Cardiac muscle cell (in vitro differentiated cells and primary cell): Measurements from ENCODE around the gene PHLDB2. TPM values are rescaled to one million over a fixed set of nuclear protein-coding genes. Genes with fewer than 3 reads are reported as not detected.

Experiments
- DNase-seq, 2 donors: peaks; one replicate each; pipeline versions ENCODE4 v3.0.0 to v3.0.0-alpha.2; 2010 to 2017; ENCODE audit warnings: low read depth in 1 of 2, low spot score in 1 of 2
- H3K27ac ChIP-seq: fragments of 200-600 bp; sonication (generic); 2 replicates; pipeline ENCODE4 v1.5.1; 2016
- H3K27me3 ChIP-seq: fragments of 200-600 bp; sonication (generic); 2 replicates; pipeline ENCODE4 v1.6.0; 2016; ENCODE audit warnings: control low read depth
- H3K36me3 ChIP-seq: fragments of 200-600 bp; sonication (generic); 2 replicates; pipeline ENCODE4 v1.5.1; 2016; ENCODE audit warnings: control low read depth
- H3K4me1 ChIP-seq: fragments of 200-600 bp; sonication (generic); 2 replicates; pipeline ENCODE4 v1.8.1; 2017; ENCODE audit warnings: low read depth, mild to moderate bottlenecking, mixed run types
- H3K4me3 ChIP-seq: fragments of 200-600 bp; sonication (generic); 2 replicates; pipeline ENCODE4 v1.5.1; 2016; ENCODE audit warnings: mild to moderate bottlenecking
- H3K9me3 ChIP-seq: fragments of 200-600 bp; sonication (generic); 2 replicates; pipeline ENCODE4 v1.5.1; 2017; ENCODE audit warnings: low read depth, mild to moderate bottlenecking, control low read depth
- polyA plus RNA-seq: library from polyadenylated mRNA; unstranded; fragments of >200 nt; fragmentation: Nextera tagmentation; extraction: Ambion mirVana; gene quantifications from 2 replicates; pipeline ENCODE4 v1.2.1, GENCODE V29; 2016
- total RNA-seq: library from RNA; depleted of rRNA; stranded (reverse); fragments of >200 nt; gene quantifications from 2 replicates; pipeline ENCODE4 v1.2.3, GENCODE V29; 2016
- TF ChIP-seq, protein P1 (sequence below): IDR thresholded peaks from 2 replicates; pipeline ENCODE4 v1.5.1; 2012; ENCODE audit warnings: low read depth, mild to moderate bottlenecking, low read length

Gene PHLDB2
- total and polyA plus RNA-seq, 2 experiments from 2014 or later: 11.3 to 27.2 TPM

DNA sequence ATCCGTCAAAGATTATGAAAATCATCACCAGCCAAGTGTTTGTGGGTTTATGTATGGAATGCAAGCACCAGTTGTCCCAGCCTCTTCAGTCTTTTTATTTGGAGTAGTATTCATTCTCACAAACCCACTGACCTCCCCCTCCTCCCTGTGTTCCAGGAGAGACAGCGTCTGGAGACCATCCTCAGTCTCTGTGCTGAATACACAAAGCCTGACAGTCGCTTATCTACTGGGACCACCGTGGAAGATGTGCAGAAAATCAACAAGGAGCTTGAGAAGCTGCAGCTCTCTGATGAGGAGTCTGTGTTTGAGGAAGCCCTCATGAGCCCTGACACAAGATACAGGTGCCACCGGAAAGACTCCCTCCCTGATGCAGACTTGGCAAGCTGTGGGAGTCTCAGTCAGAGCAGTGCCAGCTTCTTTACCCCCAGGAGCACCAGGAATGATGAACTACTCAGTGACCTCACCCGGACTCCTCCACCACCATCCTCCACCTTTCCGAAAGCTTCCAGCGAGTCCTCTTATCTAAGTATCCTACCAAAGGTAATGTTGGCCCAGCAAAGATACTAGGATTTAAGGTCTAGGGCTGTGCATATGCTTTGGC is 54.2 kb downstream of the PHLDB2 start:
- no peaks in the 10 kb centered on the region for H3K36me3 ChIP-seq
- H3K27me3 ChIP-seq: no peaks in the 10 kb centered on the region
- no peaks in the 10 kb centered on the region for H3K9me3 ChIP-seq
- TF ChIP-seq, protein P1, sequence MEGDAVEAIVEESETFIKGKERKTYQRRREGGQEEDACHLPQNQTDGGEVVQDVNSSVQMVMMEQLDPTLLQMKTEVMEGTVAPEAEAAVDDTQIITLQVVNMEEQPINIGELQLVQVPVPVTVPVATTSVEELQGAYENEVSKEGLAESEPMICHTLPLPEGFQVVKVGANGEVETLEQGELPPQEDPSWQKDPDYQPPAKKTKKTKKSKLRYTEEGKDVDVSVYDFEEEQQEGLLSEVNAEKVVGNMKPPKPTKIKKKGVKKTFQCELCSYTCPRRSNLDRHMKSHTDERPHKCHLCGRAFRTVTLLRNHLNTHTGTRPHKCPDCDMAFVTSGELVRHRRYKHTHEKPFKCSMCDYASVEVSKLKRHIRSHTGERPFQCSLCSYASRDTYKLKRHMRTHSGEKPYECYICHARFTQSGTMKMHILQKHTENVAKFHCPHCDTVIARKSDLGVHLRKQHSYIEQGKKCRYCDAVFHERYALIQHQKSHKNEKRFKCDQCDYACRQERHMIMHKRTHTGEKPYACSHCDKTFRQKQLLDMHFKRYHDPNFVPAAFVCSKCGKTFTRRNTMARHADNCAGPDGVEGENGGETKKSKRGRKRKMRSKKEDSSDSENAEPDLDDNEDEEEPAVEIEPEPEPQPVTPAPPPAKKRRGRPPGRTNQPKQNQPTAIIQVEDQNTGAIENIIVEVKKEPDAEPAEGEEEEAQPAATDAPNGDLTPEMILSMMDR: no peak
- H3K4me1 ChIP-seq: peaks cover 18% of the 10 kb centered on the region
- H3K27ac ChIP-seq: no peak overlapping the region
- H3K4me3 ChIP-seq: no peak overlapping the region
- DNase-seq: no peak

DNA sequence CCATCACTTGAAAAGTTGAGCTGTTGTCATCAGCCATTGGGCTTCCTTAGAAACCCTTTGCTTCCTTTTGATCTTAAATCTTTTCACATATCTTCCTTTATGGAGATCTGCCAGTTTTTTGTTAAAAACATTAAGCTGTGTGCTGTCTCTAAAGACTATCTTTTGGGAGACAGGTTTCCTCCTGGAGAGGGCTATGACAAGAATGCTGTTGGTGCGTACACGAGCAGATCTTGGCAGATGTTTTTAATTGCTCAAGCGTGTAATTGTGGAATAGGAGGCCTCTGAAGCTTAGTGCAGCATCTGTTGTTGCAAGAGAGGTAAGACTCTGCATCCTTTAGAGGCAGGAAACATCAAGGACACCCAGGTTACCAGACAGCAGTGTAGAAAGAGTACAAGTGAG is 56.8 kb downstream of the PHLDB2 start:
- Histone ChIP-seq H3K27ac (no peak overlapping the region), H3K9me3 (no peaks in the 10 kb centered on the region), H3K4me3 (no peak overlapping the region), H3K4me1 (peaks cover 10% of the 10 kb centered on the region), H3K36me3 (no peaks in the 10 kb centered on the region), H3K27me3 (no peaks in the 10 kb centered on the region)
- TF ChIP-seq, protein P1: no peak
- DNase-seq: peak in 1 of 2 donors; percentile 68

- no peaks in the 10 kb centered on the region for H3K4me1 ChIP-seq
- no peaks in the 10 kb centered on the region for H3K27me3 ChIP-seq
- TF ChIP-seq, protein P1: no peak
- no peak overlapping the region for H3K27ac ChIP-seq
- no peaks in the 10 kb centered on the region for H3K36me3 ChIP-seq
- no peak overlapping the region for H3K4me3 ChIP-seq
- DNase-seq: peak in 1 of 2 donors; percentile 46
- H3K9me3 ChIP-seq: no peaks in the 10 kb centered on the region
Observed at GRCh38 chr3:111917300-111917699, 58.2 kb downstream of the PHLDB2 start.

DNA sequence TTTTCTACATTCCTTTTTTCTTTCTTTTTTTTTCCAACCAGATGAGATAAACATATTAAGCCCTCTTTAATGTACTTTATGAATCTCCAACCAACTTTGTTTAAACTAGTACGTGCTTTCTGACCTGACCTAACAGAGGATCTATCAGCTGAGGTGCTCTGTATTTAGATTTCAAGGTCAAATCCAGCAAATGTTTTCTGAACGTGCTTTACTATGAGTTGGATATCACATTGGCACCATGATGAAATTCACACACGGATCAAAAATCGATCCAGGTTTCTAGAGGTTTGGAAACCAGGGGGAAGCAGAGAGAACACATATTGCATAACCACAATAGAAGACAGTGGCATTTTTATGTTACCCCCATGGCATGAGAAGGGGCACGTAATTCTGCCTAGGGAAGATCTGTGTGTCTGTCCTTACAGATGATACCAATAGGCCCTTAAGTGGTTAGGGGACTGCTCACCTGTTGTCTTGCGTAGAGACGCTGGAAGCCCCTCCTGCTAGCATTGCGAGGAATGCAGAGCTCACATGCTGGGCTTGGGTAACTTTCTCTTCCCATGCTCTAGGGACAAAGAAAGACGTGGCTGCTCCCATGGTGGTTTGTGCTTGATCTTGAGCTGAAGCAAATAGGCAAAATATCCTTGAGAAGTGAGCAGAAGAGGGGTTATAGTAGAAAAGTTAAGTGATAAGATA is 60.5 kb downstream of the PHLDB2 start:
- Histone ChIP-seq H3K36me3 (no peaks in the 10 kb centered on the region), H3K27me3 (no peaks in the 10 kb centered on the region), H3K9me3 (no peaks in the 10 kb centered on the region), H3K4me3 (no peak overlapping the region), H3K4me1 (no peaks in the 10 kb centered on the region), H3K27ac (no peak overlapping the region)
- DNase-seq: no peak
- TF ChIP-seq, protein P1: no peak

DNA sequence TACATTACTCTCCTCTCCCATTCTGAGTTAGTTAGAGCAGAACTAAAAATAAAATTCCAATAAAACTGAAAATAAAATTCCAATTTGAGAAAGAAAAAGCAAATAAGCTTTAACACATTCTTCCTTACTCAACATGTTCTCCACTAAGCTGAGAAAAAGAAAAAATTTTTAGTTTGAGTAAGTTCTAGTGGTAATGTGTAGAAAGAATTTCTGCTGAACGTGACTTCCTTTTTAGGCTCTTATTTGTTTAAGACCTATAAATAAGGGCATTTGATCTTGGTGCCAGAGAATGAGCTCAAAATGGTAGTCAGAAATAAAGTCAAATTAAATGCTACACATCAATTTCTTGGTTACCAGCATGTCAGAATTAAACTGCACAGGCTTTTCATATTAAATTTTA is 62.1 kb downstream of the PHLDB2 start:
- TF ChIP-seq, protein P1: no peak
- no peak overlapping the region for H3K4me3 ChIP-seq
- H3K9me3 ChIP-seq: no peaks in the 10 kb centered on the region
- no peak for DNase-seq
- no peaks in the 10 kb centered on the region for H3K4me1 ChIP-seq
- H3K27ac ChIP-seq: no peak overlapping the region
- H3K27me3 ChIP-seq: no peaks in the 10 kb centered on the region
- no peaks in the 10 kb centered on the region for H3K36me3 ChIP-seq
